Skin of body (tissue), 2 donors: ENCODE data around the gene CD300LB. TPM values are rescaled to one million over a fixed set of nuclear protein-coding genes. Genes with fewer than 3 reads are reported as not detected.
"Not testable (repeated sequence)": the region's sequence is repeated elsewhere in the genome, so short reads cannot be mapped to it uniquely, and the experiment has no call there.

Experiments used
- DNase-seq: peaks from one replicate; lab custom pipeline; 2025; lab: John Stamatoyannopoulos, UW
- total RNA-seq: library from RNA; depleted of rRNA; stranded (reverse); fragments of >200 nt; gene quantifications from one replicate; pipeline ENCODE4 v1.2.3, GENCODE V29; 2014

Gene CD300LB
- total RNA-seq, 1 donor from 2014 or later = 0.59 TPM

DNA sequence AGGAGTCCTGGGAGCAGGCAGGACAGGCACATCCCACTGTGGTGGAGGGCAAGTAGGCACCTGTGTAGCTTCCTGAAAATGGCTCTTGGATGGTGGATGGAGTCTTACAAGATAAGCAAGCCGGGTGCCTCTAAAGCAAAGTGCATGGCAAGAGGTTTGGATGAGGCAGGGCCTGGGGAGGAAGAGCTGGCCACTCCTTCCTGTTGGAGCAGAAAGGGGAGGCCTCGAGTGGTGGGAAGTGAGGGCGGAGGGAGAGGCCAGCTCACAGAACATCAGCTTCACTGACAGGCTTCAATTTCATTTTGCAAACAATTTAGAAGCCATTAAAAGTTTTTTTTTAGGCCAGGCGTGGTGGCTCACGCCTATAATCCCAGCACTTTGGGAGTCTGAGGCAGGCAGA lies 33.8 kb downstream of the CD300LB start:
- DNase-seq = no peak

DNA sequence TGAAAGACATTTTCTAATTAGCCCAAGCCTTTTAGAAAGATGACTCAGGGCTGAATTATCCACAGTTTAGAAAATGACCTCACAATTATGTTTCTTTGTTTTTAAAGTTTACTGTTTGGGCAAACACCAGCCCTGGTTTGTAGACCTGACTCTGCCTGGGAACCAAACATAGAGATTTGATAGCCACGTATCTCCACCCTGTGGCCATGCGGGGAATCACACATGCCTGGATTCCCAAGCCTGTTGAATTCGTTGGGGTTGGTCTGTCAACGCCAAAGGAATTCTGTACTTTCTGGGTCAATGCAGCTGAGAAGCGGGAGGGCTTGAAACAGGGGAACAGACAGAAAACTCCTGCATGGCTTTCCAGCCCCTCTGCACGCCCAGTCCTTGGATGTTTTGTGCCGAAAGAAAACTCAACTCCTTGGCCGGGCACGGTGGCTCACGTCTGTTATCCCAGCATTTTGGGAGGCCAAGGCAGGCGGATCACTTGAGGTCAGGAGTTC lies 37.9 kb downstream of the CD300LB start:
- DNase-seq = peak; percentile 11

DNA sequence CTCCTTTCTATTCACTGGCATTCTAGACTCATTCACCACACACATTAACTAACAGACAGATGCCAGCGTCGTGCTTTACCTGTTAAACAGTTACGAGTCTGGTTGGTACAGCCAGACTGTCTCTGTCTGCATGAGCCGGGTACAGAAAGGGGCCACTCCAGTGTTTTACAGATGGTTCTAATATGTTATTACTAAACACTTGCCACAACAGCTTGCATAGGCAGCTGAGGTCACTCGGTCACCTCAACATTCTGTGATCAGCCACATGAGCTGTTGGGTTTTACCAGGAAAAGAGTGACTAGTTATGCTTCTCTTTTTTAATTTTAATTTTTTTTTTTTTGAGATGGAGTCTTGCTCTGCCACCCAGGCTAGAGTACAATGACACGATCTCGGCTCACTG lies 39.6 kb downstream of the CD300LB start:
- DNase-seq = no peak

DNA sequence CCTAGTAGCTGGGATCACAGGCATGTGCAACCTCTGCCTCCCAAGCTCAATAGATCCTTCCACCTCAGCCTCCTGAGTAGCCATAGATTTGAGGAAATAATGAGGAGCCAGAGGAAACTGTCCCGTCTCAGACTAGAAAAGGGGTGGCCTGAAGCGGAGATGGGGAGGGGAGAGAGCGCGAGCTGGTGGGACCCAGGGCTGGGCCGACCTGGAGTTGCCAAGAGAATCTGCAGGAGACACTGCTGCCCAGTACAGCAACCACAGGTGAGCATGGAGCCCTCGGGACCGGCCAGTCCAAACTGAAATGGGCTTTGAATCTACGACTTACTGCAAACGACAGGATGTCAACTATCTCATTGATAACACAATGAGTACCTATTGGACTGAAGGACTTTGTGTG lies 40.6 kb downstream of the CD300LB start:
- DNase-seq = no peak

DNA sequence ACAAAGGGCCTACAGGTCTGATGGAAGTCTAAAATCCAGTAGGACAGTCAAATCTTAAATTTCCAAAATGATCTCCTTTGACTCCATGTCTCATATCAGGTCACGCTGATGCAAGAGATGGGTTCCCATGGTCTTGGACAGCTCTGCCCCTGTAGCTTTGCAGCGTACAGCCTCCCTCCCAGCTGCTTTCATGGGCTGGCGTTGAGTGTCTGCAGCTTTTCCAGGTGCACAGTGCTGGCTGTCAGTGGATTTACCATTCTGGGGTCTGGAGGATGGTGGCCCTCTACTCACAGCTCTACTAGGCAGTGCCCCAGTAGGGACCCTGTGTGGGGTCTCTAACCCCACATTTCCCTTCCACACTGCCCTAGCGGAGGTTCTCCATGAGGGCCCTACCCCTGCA lies 43.0 kb downstream of the CD300LB start:
- not testable (repeated sequence) for DNase-seq

DNA sequence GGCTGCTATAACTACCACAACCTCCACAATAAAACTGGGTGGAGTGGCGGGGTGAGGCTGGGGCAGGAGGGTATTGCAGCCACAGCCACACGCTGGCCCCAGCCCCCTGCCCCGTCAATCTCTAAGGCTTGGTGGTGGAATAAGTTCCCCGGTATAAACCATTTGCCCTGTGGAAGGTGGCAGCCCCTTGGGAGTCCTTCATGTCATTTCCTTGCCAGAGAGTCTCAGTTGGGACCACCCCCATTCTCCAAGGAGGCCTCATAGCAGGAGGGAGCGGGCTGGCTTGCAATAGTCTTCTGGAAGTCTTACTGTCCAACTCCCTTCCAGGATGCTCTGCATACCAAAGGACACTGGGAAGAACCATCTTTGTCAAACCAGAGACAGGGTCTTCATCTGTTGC lies 45.4 kb downstream of the CD300LB start:
- no peak for DNase-seq

DNA sequence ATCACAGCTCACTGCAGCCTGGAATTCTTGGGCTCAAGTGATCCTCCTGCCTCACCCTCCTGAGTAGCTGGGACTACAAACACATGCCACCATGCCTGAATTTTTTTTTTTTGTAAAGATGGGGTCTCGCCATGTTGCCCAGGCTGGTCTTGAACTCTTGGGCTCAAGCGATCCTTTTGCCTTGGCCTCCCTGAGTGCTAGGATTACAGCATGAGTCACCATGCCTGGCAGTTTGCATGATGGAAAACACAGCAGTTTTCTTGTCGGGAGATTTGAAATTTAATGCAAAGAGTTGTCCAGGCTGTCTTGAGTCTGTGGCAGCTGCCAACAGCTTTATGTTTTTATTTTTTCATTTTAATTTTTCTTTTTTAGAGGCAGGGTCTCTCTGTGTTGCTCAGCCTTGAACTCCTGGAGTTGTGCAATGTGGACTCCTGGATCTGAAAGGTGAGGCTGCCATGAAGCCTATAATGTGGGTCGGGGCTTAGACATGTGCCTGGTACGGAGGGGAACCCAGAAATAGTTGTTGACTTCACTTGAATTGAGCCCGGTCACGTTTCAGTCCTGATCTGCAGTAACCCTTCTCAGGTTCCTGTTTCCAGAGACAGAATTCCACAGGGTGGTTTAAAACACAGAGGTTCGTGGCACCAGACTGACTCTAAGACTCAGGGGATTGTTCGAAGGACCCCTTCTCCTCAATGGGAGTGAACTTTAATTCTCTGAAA lies 46.1 kb downstream of the CD300LB start:
- DNase-seq = no peak

DNA sequence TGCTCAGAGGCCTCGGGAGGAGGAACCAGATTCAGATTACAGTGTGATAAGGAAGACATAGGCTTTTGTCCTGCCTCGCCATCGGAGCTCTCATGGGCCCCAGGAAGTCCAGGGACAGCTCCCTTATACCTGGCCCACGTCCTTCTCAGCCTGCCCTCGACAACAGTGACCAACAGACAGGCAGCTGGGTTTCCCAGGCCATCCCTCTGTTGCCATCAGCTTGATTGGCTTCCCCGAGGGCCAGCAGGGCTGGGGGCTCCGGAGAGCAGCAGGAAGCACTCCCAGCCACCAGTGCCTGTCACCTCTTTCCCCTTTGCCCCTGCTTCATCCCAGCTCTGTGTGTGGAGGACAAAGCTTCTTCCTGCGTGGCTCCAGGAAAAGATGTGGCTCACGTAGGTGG lies 47.2 kb downstream of the CD300LB start:
- DNase-seq = no peak

DNA sequence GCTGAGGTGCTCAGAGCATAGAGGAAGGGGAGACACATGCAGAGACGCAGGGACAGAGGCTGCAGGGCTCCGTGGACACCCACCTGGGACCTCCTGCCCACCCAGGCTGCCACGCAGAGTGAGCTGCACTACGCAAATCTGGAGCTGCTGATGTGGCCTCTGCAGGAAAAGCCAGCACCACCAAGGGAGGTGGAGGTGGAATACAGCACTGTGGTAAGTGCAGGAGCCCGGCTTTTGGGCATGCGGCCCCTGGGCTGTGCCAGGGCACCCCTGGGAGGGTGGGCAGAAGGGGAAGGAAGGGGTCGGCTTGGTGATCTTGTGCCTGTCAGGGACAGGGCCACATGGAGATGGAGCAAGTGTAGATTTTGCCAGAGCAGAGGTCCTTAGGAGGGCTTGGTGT lies 49.7 kb downstream of the CD300LB start:
- DNase-seq = no peak

DNA sequence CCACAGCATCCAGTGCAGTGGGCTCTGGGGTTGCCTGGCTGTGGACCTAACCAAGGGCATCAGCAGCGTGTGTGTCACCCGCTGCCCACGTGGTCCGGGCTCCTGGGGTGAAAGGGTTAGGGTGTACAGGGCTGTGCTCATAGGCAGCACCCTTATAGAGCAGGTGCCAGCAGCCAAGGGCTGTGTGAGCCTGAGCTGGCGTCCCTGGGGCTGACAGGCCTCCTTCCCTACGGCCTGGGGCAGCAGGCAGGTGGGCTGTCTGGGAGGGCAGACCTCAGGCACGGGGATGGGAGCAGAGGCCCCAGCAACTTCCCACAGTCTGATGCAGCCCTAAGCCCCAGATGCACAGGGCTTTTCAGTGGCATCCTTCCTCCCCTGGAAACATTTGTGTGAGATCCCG lies 51.0 kb downstream of the CD300LB start:
- DNase-seq = no peak

DNA sequence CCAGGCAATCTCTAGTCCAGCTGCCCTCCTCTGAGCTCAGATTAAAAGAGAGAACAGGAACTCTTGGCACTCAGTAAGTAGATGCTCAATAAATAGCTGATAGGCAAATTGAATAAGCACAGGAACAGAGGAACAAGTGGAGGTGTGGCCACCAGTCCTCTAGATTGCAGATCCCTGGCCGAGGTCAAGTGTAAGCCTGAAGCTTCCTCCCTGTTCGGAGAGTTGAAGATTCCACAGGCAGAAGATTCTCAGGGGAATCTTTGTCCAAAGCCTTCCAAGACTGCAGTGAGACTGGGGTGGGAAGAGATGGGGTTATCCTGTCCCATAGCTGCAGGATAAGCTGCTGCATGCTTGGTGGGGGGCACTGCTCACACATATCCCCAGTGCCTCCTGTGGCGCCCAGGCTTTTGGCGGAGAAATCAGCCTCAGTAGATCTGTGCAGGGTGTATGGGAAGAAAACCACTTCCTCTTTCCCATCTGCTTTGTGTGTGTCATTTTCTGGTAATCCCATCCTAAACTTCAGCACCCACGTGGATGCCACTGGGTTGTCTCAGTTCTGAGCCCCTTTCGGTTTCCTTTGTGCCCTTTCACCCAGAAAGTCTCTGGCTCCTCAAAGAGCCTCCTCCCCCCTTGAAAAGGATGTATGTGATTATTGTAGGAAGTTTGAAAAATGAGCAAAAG lies 52.7 kb downstream of the CD300LB start:
- no peak for DNase-seq

DNA sequence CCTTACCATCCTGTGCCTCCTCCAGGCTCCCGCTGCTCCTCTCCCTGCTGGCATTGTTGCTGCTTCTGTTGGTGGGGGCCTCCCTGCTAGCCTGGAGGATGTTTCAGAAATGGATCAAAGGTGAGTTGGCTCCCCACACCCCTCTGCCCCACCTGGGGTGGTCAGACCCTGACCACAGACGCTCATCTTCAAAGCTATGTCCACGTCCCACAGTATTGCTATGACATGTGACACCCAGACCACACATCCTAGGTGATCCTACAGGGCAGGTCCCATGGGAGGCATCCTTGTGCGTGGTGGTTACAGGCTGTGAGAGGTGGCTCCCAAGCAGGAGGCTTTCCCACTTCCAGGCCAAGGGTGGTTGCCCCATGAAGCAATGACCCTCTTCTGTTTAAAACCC lies 53.9 kb downstream of the CD300LB start:
- no peak for DNase-seq

DNA sequence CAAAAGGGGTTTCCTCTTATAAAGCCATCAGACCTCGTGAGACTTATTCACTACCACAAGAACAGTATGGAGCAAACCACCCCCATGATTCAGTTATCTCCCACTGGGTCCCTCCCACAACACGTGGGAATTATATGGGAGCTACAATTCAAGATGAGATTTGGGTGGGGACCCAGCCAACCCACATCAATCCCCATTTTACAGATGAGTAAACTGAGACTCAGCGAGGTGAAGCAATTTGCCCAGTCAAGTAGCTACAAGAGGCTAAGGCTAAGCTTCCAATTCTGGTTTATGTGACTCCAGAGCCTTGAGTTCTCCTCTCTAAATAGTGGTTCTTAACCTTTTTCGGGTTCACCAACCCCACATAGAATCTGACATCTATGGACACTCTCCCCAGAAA lies 56.1 kb downstream of the CD300LB start:
- DNase-seq = no peak

DNA sequence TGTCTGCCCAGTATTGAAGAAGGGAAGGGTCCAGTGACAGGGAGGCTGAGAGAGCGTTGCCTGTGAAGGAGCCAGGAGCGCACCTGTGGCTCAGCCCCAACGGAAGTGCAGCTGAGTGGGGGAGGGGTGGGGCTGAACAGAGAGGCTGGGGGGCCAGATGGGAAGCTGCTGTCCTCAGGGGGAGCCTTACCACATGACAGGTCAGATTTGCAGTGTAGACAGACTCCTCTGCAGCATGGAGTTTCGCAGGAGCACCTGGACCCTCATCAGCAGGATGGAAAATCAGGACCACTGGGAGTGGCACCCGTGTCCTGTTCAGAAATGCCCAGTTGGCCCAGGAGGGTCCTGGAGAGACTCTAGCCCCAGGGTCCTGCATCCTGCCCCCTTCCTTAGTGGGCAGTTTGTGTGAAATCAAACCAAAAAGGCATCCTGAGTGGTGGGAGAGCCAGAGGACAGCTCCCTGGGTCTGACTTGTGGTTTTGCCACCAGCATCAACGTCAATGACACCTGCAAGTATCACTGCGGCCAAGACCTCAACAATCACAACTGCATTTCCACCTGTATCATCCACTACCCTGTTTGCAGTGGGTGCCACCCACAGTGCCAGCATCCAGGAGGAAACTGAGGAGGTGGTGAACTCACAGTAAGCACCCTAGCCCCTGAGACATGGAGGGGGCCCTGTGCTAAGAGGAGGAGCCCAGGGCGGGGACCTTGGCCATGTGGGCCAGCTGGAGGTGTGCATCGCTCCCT lies 57.1 kb downstream of the CD300LB start:
- no peak for DNase-seq

DNA sequence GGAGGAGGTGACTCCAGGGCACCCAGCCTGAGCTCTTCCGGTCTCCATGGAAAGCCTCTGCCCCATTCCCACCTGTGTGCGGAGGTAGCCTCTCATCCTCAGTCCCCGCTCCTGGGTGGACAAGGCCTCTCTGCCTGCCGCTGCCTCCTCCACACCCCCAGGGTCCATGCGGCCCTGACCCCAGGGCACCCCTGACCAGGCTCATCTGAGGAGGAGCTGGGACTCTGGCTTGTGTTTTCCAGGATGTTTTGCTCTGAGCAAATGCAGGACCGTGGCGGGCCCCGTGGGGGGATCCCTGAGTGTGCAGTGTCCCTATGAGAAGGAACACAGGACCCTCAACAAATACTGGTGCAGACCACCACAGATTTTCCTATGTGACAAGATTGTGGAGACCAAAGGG lies 58.0 kb downstream of the CD300LB start:
- DNase-seq = no peak

DNA sequence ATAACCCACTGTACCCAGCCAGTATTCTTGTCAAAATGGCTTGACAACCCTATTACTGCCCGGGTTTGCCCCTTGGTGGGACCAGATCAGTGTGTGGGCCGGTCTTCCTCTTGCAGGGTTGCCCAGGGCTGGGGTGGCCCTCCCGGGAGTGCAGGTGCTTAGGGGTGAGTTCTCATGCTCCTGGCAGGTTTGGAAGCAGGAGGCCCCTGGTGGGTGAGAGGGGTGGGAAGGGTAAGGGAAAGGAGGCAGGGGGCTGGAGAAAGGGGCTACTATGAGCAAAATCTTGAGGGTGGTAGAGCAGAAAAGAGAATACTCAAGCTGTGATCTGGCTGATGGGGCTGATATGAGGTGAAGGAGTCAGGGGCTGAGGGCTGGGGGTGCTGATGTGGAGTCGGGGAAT lies 58.4 kb downstream of the CD300LB start:
- no peak for DNase-seq

DNA sequence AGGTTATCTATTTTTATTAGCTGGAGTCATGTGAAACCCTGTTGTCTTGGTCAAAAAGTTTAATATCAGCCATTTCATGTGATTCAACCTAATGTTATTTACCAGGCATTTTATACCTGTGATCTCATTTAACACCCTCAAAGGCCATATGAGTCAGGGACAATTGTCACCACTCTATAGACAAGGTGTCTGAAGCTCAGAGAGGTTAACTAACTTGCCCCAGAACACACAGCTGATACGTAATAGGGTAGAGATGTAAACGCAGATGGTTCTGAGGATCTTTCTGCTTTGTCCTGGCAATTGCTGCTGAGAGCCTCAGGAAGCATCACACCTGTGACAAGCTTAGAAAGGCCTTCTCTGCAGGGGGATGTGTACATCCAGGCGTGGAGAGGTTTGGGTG lies 59.9 kb downstream of the CD300LB start:
- no peak for DNase-seq

Other genes starting within 250 kb of the CD300LB start
- gene KIF19, start 205.2 kb downstream of the CD300LB start, total RNA-seq = 0.39 TPM
- not detected for gene BTBD17, start 169.6 kb downstream of the CD300LB start, total RNA-seq
- gene GPR142, start 164.0 kb downstream of the CD300LB start, total RNA-seq = not detected
- 15.4 TPM for gene GPRC5C, start 99.4 kb downstream of the CD300LB start, total RNA-seq
- 6.0 TPM for gene CD300A, start 64.8 kb downstream of the CD300LB start, total RNA-seq
- gene CD300C, start 14.6 kb upstream of the CD300LB start, total RNA-seq = 0.39 TPM
- gene CD300H, start 36.0 kb upstream of the CD300LB start, total RNA-seq = 0.79 TPM
- gene CD300LD, start 60.8 kb upstream of the CD300LB start, total RNA-seq = 0.20 TPM
- gene CD300E, start 92.3 kb upstream of the CD300LB start, total RNA-seq = 1.2 TPM
- 0.49 TPM for gene CD300LF, start 181.4 kb upstream of the CD300LB start, total RNA-seq
- gene RAB37, start 205.8 kb upstream of the CD300LB start, total RNA-seq = 0.69 TPM
- gene NHERF1, start 217.2 kb upstream of the CD300LB start, total RNA-seq = 7.5 TPM
- gene NAT9, start 244.9 kb upstream of the CD300LB start, total RNA-seq = 26.2 TPM